HG03064 (cell line): ENCODE measurements around the gene ZNF189.
"Not testable (repeated sequence)": the region's sequence is repeated elsewhere in the genome, so short reads cannot be mapped to it uniquely, and the experiment has no call there.

Source experiments
- ATAC-seq: cut with Tn5 transposase; IDR thresholded peaks from one replicate; pipeline ENCODE4 v1.9.1; 2021; ENCODE audit warnings: low read depth; ENCODE audit not compliant: unreplicated experiment

ZNF189 gene

DNA sequence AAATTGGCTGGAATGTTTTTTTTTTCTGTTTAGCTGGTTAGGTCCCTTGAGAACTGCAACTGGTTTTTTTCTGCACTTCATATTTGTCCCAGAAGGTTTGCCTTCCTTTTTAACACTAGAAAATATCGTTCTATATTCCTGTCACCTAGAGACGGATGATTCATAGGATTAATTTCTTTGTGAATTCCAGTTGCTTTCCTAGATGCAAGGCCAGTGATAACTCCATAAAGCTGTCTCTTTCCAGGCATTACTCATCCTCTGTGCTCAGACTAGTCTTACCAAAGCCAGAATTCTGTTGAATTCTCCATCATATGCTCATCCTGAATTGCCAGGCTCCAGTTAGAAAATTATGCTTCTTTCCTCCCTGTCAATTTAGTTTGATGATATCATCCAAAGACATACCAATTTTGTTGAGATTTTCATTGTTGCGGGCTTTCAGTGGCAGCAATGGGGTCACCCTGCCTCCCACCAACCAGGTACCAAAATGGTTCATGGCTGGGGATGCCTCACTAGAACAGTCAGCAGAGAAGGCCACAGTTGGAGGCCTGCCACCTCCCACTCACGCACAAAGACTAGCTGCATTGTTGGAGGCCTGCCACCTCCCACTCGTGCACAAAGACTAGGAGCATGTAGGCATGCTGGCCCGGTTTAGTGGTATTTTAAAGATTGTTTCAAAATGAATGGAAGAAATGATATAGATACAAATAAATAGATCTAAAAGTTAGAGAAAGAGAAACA is 22.4 kb upstream of the ZNF189 start:
- ATAC-seq: no peak

DNA sequence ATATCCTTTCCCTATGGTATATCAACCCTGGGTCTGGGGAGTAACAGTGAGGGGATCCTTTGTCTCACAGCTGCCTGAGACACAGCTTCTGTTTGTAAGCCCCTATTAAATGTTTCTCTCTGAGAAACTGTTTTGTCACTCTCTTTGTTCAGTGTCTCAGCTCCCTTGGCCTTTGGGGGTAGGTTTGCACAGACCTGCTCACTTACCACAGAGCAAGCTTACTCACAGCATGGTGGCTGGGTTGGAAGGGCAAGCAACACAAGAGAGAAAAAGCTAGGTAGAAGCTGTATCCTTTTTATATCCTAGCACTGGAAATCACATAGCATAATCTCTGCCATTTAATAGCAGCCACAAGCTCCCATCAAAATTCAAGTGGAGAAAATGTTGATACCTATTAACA is 18.4 kb upstream of the ZNF189 start:
- ATAC-seq: no peak

DNA sequence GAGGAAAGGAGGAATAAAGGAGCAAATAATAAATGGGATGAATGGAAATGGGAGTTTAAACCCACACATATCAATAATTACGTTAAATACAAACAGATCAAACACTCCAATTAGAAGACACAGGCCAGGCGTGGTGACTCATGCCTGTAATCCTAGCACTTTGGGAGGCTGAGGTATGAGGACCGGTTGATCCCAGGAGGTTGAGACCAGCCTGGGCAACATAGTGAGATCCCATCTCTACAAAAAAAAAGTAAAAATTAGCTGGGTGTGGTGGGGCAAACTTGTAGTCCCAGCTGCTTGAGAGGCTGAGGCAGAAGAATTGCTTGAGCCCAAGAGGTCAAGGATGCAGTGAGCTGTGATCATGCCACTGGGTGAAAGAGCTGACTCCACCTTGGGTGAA is 17.5 kb upstream of the ZNF189 start:
- no peak for ATAC-seq

DNA sequence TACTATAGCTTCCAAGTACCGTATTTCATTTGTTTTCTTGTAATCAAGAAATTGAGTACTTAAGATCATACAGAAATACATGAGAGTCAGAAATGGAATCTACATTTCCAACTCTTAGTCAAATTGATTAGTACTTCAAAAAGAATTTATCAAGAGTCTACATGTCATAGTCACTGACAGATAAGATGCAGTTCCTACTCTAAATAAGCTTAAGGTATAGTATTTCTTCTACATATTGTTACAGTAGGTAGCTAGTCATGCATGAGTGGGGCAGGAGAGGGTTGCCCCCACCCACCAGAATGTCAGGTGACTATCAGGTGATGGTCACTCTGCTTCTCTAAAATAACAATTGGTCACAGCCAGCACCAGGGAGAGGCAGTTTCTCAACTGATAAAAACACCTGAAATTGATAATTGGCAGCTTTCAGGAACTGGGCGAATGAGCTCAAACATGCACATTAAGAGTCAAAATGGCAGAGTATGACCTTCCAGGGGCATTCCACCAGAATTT is 16.8 kb upstream of the ZNF189 start:
- ATAC-seq: no peak

DNA sequence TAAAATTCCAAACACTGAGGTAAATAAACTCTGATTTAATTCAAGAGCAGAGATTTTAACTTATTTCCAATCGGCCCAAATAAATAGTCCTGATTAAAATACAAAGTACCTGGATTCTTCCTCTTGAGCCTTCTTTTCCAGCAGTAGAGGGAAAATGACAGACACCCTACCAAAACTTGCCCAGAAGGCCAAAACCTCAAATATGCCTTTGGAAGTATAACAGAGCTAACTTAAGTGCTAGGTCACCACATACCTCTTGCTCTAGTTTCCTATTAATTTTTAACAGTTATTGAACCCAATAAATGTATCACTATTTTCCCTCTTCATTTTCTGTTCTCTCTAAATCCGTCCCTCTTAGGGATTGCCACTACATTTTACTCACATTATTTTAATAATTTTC is 15.3 kb upstream of the ZNF189 start:
- no peak for ATAC-seq

DNA sequence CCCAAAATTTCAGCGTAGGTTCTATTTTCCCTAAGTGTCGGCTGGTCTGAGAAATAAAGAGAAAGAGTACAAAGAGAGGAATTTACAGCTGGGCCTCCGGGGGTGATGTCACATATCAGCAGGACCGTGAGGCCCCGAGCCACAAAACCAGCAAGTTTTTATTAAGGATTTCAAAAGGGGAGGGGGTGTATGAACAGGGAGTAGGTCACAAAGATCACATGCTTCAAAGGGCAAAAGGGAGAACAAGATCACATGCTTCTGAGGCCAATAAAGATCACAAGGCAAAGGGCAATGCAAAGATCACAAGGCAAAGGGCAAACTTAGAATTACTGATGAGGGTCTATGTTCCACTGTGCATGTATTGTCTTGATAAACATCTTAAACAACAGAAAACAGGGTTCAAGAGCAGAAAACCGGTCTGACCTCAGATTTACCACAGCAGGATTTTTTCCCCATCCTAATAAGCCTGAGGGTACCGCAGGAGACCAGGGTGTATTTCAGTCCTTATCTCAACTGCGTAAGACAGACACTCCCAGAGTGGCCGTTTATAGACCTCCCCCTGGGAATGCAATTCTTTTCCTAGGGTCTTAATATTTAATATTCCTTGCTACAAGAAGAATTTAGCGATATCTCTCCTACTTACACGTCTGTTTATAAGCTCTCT is 13.6 kb upstream of the ZNF189 start, which contains the start of gene BAAT:
Gene BAAT, minus strand, starts transcription at position 134 of the 664 bp plus-strand sequence. CDS start 13,602 bp downstream, outside the sequence.
- not testable (repeated sequence) for ATAC-seq

DNA sequence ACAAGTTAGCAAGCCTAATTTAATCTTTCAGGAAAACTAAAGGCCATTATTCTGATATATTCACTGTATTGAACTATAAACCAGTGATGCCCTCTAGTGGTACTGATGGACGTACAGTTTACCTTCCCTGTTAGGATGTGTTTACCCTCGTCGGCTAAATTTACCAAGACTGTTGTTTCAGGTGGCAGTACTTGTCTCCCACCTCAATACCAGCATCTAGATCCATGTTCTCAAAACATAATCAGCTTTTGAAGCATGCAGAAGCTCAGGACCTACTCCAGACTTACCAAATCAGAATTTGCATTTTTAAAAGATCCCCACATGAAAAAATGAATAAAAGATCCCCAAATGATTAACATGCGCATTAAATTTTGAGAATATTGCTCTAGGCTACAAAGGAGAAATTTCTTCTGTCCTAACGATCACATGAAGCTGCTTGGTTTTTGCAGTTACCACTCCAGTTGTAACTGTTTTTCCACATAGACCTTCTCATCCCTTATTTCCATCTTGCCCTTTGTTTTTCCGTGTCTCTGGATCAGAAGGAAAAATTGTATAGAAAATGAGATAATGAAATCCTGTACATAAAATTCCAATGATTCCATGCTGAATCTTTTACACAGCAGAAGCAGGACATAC is 10.7 kb upstream of the ZNF189 start:
- no peak for ATAC-seq

DNA sequence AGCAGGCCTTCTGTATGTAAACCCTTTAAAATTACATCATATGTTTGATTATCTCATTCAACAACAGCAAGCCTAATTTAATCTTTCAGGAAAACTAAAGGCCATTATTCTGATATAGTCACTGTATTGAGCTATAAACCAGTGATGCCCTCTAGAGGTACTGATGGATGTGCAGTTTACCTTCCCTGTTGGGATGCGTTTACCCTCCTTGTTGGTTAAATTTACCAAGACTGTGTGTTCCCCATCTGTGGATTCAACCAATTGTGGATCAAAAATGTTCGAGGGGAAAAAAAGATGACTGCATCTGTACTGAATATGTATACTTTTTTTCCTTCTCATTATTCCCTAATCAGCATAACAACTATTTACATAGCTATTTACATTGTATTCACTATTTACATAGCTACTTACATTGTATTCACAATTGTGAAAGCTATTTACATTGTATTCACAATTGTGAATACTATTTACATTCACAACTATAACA is 10.1 kb upstream of the ZNF189 start:
- ATAC-seq: no peak

DNA sequence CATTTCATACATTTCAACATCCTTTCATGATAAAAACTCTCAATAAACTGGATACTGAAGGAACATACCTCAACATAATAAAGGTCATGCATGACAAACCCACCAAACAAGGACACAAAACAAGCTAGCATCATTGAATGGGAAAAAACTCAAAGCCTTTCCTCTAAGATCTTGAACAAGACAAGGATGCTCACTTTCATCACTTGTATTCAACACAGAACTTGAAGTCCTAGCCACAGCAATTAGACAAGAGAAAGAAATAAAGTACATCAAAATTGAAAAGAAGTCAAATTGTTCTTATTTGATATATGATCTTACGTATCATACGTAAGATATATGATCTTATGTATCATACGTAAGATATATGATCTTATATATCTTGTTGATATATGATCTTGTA is 5.5 kb upstream of the ZNF189 start:
- no peak for ATAC-seq

DNA sequence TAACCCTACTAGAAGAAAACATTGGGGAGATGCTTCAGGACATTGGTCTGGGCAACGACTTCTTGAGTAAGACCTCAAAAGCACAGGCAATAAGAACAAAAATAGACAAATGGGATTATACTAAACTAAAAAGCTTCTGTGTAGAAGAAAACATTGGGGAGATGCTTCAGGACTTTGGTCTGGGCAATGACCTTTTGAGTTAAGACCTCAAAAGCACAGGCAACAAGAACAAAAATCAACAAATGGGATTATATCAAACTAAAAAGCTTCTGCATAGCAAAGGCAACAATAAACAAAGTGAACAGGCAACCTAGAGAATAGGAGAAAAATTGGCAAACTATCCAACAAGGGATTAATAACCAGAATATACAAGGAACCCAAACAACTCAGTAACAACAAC is 4.0 kb upstream of the ZNF189 start:
- no peak for ATAC-seq

DNA sequence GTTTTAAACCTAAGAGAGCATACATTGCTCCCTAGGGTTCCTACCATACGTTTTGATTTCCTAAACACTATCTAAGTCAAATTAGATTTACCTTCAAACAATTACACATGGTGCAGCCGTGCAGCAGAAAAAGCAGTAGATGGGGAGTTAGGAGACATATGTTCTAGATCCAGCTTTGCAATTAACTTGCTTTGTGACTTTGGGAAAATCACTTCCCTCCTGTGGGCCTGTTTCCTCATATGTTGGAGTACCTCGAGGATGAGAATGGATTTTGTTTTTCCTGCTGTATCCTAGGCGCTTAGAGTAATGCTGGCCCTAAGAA is 944 bp upstream of the ZNF189 start:
- no peak for ATAC-seq

DNA sequence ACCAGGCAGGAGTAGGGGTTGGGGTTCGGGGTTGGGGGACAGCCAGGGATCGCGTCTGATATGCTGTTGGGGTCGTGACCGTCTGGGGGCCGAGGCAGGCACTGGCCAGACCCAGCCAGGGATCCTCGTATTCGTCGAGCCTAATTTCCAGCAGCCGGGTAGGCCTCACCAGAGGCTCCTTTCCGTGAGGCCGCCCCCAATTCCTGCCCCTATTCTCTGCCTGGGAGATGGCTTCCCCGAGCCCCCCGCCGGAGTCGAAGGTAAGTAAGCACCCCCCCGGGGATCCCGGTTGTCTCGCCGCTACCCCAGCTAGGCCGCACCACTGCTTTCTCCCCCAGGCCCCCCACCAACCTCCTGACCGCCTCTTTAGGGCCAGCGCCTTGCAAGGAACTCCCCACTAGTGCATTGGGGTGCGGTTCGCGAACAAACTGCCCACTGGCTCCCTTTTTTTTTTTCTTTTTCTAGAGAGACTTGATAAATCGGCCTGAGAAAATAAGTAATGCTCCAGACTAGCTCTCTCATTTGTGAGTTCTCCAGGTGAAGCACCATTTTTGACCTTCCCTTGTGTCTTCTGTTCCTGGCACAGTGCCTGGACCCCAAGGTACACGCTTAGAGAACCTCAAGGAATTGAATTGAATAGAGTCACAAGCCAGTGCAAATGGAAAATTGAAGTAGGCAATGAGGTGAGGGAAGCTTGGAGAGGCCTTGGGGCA is 435 bp downstream of the ZNF189 start:
- peak; percentile 10 for ATAC-seq

DNA sequence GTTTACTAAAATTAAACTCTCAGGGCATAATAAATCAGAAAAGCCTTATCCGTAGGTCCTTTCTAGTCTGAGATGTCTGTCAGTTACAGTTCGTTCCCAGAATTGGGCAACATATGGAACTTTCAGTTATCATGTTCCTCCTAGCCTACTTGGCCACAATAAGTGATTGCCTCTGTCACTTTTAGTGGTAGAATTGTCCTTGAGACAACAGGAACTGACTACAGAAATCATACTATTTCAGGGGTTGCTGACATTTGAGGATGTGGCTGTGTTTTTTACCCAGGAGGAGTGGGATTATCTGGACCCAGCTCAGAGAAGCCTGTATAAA is 956 bp downstream of the ZNF189 start:
- ATAC-seq: no peak

DNA sequence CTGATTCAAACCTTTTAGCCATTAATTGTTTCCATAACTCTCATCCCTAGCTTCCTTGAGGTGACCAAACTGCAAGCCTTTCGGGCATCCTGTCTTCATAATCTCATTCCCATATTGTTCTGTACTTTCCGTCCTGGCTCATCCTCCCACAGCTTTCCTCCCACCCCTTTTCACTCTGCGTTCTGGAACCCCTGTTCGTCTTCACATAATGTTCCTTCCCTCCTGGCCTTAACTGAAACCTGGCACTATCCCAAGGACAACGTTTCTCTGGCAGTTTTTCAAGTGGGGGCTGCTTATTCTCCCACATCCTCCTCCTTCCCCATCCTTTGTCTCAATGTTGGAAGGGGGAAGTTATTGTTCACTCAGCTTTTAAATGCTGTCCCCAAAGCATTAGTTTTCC is 1.5 kb downstream of the ZNF189 start:
- no peak for ATAC-seq

DNA sequence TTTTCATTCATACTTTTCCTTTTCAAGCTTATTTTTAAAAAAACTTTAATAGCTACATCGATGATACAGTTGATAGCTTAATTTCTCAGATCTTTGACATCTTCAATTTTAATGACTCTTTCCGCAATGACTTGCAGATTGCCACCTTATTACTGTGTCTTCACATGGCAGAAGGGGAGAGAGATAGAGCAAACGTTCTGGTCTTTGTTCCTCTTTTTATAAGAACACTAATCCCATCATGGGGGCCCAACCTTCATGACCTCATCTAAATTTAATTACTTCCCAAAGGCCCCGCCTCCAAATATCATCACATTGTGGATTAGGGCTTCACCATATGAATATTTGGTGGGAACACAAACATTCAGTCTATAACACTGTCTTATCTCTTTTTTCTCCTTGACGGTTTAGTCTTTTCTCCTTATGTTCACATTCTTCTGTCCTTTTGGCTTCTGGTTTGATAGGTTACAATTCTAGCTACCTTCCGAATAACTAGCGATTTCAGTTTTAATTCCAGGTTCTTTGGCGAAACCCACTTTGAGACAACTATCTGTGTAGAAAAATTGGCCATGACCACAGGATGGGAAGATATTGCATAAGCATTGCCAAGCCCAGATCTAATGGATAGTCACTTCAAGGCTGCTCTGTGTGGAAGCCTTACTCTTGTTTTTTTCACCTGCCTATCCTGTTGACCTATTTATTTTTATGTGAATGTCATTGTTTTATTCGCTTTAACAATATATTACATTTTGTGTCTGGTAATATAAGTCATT is 5.0 kb downstream of the ZNF189 start:
- ATAC-seq: no peak

DNA sequence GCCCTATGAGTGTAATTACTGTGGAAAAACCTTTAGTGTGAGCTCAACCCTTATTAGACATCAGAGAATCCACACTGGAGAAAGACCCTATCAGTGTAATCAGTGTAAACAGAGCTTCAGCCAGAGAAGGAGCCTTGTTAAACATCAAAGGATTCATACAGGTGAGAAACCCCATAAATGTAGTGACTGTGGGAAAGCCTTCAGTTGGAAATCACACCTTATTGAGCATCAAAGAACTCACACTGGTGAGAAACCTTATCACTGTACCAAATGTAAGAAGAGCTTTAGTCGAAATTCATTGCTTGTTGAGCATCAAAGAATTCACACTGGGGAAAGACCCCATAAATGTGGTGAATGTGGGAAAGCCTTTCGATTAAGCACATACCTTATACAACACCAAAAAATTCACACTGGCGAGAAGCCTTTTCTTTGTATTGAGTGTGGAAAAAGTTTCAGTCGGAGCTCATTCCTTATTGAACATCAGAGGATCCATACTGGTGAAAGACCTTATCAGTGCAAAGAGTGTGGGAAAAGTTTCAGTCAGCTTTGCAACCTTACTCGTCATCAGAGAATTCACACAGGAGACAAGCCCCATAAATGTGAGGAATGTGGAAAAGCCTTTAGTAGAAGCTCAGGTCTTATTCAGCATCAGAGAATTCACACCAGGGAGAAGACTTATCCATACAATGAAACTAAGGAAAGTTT is 9.9 kb downstream of the ZNF189 start:
- ATAC-seq: no peak

DNA sequence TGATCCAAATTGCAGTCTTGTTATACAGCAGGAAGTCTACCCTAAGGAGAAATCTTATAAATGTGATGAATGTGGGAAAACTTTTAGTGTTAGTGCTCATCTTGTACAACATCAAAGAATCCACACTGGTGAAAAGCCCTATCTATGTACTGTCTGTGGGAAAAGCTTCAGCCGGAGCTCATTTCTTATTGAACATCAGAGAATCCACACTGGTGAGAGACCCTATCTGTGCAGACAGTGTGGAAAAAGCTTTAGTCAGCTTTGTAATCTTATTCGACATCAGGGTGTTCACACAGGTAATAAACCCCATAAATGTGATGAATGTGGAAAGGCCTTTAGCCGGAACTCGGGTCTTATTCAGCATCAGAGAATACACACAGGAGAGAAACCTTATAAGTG is 10.4 kb downstream of the ZNF189 start:
- no peak for ATAC-seq

DNA sequence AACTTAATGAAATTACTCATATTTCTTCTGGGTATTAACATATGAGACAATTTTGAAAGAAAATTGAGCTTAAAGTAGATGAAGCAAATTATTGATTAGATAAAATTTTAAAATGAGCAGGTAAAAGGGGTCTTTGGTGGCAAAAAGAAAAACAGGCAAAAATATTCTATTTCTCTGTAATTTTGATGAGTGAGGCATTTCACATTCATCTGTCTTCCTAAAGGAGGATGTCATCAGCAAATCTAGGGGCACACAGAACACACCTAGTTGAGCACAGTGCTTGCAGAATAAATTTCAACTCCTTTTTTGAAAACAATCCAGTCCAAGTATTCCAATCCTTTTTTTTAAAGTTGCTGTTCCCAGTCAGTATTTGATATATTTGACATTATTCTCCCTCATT is 16.2 kb downstream of the ZNF189 start:
- no peak for ATAC-seq

DNA sequence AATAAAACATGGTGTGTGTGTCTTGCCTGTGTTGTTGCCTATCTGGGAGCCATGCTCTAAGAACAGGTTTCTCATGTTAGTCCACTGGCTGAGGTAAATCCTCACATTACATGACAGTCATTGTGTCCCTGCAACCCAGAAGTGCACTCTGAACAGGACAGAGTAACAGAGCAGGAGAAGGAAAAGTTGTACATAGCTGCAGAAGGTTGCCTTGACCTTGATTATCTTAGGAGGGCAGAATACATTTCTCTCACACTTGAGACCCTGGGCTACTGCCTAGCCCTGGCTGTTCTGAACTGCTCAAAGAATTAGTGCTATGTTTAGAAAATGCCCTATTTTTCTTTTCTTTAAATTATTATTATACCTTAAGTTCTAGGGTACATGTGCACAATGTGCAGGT is 16.9 kb downstream of the ZNF189 start:
- ATAC-seq: no peak

DNA sequence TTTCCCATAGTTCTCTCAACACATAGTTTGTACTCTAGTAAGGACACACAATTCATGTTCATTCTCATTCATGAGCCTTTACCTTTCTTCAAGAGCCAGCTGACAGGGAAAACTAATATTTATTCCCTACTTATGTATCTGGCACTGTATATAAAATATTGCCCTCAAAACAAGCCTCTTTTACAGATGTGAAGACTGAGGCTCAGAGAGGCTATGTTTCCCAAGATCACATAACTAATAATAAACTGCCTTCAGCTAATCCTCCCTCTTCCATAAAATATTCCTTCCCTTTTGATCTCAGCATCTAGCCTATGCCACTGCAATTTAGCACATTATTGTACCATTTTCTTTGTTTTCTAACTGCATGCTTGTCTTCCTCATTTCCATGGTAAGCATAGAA is 18.7 kb downstream of the ZNF189 start:
- no peak for ATAC-seq
